Left lobe of liver (tissue), 2 donors: ENCODE measurements around the gene SPI1. TPM values are rescaled to one million over a fixed set of nuclear protein-coding genes. Genes with fewer than 3 reads are reported as not detected.

Experiments used
- ATAC-seq: fragments of 200-7000 bp; cut with Tn5 transposase; one replicate; pipeline ENCODE4 v1.9.1; 2020; ENCODE audit warnings: mild to moderate bottlenecking, moderate library complexity
- DNase-seq: peaks from one replicate; pipeline ENCODE4 v3.0.0-alpha.2; 2020; ENCODE audit warnings: low spot score
- total RNA-seq: library from RNA; stranded (reverse); gene quantifications from one replicate; pipeline ENCODE4 v1.2.1, GENCODE V29; 2021
- donor health status: DM: no; HTN: no; CAD: no; lungs with moderate emphysema.
- donor health status: DM: no; HTN: yes; CAD: no.

The SPI1 gene
- total RNA-seq, result 10.9 TPM

DNA sequence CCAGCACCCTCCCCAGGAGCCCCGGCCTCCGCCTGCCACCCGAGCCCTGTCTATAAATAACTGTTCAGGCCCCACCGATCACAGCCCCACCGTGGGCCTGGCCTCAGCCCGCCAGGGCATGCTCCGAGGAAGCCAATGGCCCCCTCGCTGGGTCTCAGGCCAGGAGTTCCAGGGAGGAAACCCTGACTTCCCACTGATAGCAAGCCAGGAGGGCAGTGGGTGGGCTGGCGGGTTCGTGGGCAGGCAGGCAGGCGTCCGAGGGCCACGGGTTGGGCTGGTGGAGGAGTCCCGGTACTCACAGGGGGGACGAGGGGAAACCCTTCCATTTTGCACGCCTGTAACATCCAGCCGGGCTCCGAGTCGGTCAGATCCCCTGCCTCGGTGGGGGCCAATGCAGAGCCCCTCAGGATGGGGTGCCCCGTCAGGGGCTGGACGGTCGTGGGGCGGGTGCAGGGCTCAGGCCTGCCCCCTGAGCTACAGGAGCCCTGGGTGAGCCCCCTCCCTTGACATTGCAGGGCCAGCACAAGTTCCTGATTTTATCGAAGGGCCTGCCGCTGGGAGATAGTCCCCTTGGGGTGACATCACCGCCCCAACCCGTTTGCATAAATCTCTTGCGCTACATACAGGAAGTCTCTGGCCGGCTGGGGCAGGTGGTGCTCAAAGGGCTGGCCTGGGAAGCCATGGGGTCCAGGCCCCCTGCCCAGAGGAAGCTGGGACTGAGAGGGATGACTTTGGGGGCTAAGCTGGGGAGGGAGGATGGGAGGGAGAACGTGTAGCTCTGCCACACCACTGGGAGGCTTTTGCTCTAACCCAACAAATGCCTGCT lies at the start of gene SPI1:
Gene SPI1, minus strand, starts transcription at position 538 of the 826 bp plus-strand sequence. Its CDS starts 194 bp downstream, at position 344.
- DNase-seq, result peak; percentile 57
- peak; percentile 18 for ATAC-seq

GRCh38 chr11:47426062-47426956 lies 48.0 kb upstream of the SPI1 start, which contains the start of gene PSMC3:
Gene PSMC3 (minus strand): TSS chr11:47426439. CDS start chr11:47426279, 160 bp downstream.
- ATAC-seq, result peak; percentile 89

GRCh38 chr11:47425611-47426010 lies 47.3 kb upstream of the SPI1 start:
- no peak for ATAC-seq
- no peak for DNase-seq

More at GRCh38 chr11:47426062-47426956, 48.0 kb upstream of the SPI1 start, which contains the start of gene PSMC3:
- peak; percentile 99 for DNase-seq

- no peak for DNase-seq
- peak; percentile 5 for ATAC-seq
Measured at GRCh38 chr11:47418454-47419259, 40.3 kb upstream of the SPI1 start.

GRCh38 chr11:47417712-47418111 lies 39.4 kb upstream of the SPI1 start:
- DNase-seq, result no peak
- ATAC-seq, result no peak

GRCh38 chr11:47415949-47416472 lies 37.7 kb upstream of the SPI1 start:
- ATAC-seq (peak; percentile 20), DNase-seq (no peak)

- ATAC-seq, result peak; percentile 2
- no peak for DNase-seq
Measured at GRCh38 chr11:47415091-47415854, 36.9 kb upstream of the SPI1 start.

GRCh38 chr11:47414685-47415070 lies 36.3 kb upstream of the SPI1 start:
- DNase-seq (no peak), ATAC-seq (no peak)

DNA sequence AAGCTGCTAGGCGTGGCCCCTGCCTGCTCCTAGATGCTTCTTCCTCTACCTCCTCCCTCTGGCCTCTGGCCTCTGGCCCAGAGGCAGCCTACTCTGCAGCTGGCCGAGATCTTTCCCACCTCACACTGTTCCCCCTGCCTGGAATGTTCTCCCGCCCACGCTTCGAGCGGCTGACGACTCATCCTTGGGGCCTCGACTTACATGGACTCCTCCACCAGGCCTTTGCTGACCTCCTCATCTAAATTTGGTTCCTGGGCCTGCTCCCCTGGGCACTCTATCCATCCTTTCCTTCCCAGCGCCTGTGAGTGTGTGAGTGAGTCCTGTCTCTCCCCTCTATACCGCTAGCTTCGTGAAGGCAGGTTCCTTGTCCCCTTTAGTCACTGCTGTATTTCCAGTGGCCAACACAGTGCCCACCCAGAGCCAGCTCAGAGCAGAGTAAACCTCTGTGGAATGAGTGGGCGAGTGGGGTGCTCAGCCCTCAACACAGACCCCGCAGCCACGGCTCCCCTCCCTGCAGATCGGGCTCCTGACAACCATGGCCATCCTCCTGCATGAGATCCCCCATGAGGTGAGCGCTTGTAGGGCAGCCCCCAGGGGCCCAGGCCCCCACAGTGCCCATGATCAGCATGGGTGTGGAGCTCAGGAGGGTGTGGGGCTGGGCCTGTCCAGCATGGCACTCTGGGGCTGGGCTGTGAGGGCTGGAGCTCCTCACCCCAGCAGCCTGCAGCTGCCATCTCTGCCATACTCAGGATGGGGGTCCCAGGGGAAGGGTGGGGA lies 35.7 kb upstream of the SPI1 start:
- no peak for DNase-seq

GRCh38 chr11:47413351-47413750 lies 35.0 kb upstream of the SPI1 start:
- ATAC-seq (no peak), DNase-seq (no peak)

More for the DNA sequence above, 35.7 kb upstream of the SPI1 start:
- no peak for ATAC-seq

DNA sequence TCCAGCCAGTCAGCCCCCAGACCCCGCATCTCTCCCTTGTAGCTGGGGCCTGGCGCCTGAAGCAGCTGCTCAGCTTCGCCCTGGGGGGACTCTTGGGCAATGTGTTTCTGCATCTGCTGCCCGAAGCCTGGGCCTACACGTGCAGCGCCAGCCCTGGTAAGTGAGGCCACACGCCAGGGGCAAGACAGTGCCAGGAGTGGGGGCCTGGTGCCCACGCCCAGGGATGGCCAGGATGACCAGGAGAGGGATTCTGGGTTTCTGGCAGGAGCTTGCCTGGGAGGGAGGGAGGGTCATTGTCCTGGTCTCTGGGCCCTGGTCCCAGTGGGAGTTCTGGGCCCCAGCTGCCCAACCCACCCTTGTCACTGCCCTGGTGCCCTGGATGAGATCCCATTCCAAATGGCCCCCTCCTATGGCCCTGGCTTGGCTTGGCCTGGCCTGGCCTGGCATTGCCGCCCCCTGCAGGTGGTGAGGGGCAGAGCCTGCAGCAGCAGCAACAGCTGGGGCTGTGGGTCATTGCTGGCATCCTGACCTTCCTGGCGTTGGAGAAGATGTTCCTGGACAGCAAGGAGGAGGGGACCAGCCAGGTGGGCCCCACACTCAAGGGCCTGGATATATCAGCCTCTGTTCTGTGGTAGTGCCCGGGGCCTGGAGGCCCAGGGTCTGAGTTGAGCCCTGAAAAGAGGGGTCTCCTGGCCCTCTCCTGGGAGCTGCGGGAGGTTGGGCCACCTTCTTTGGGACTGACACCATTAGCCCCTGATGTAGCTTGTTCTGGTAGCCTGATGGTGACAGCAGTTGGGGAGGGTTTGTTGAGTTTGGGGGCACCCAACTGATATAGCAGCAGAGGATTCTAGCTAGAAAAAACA lies 33.8 kb upstream of the SPI1 start:
- no peak for ATAC-seq
- no peak for DNase-seq

- DNase-seq (no peak), ATAC-seq (no peak)
Measured at GRCh38 chr11:47410370-47411264, 32.3 kb upstream of the SPI1 start.

DNA sequence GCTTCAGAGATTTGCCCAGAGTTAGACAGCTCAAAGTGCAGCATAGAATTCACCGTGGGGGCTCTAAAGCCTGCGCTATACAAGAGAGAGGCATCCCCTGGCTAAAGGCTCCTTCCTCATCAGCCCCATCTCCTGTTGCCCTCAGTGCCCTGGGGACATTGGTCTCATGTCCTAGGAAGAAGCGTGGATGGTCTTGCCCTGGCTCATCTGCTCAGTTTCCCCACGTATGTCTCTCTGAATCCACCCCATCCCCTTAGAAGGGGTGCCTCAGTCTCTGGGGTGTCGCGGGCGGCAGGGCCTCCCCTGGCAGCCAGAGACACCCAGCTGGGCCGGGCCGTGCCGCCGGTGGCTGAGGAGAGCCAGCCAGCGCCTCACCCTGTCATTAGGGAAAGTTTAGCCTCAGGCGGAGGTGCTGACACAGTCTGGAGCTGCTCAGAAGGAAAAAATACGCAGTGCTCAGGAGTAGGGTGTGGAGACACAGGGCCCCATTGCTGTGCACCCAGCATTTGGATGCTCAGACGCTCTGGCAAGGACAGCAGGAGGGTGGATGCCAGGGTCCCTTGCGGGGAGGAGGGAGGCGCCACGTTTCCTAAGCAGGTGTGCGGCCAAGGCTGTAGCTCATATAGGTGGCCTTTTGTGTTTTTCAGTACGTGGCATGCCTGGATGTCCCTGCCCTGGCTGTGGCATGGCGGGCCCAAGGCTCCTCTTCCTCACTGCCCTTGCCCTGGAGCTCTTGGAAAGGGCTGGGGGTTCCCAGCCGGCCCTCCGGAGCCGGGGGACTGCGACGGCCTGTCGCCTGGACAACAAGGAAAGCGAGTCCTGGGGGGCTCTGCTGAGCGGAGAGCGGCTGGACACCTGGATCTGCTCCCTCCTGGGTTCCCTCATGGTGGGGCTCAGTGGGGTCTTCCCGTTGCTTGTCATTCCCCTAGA lies 31.4 kb upstream of the SPI1 start:
- ATAC-seq (no peak), DNase-seq (no peak)

GRCh38 chr11:47408598-47409439 lies 30.5 kb upstream of the SPI1 start:
- ATAC-seq (peak; percentile 1), DNase-seq (no peak)
